ENCODE results near the gene ABHD17A.

ABHD17A gene

GRCh38 chr19:1852581-1853128 lies 32.6 kb downstream of the ABHD17A start:
- no peak for DNase-seq (ENCODE audit: low spot score)

- peak; percentile 41 for DNase-seq (ENCODE audit: low spot score)
These were observed 33.4 kb downstream of the ABHD17A start for GRCh38 chr19:1851654-1852580.

GRCh38 chr19:1850809-1851653 lies 34.3 kb downstream of the ABHD17A start:
- DNase-seq (ENCODE audit: low spot score), result no peak

- no peak for DNase-seq (ENCODE audit: low spot score)
These were observed 35.4 kb downstream of the ABHD17A start for GRCh38 chr19:1849886-1850398.

- DNase-seq (ENCODE audit: low spot score), result no peak
These were observed 36.2 kb downstream of the ABHD17A start for GRCh38 chr19:1849132-1849474.

GRCh38 chr19:1848399-1849131 lies 36.7 kb downstream of the ABHD17A start, which contains the start of gene REXO1:
TSS of gene REXO1 (minus strand) at chr19:1848483. CDS start at chr19:1848358, 125 bp downstream.
- DNase-seq (ENCODE audit: low spot score), result peak; percentile 99

- DNase-seq (ENCODE audit: low spot score), result peak; percentile 66
These were observed 37.5 kb downstream of the ABHD17A start for GRCh38 chr19:1847684-1848398.

- DNase-seq (ENCODE audit: low spot score), result no peak
These were observed 38.0 kb downstream of the ABHD17A start for GRCh38 chr19:1847348-1847683.

GRCh38 chr19:1846517-1847204 lies 38.6 kb downstream of the ABHD17A start:
- DNase-seq (ENCODE audit: low spot score), result no peak

- DNase-seq (ENCODE audit: low spot score), result no peak
These were observed 39.7 kb downstream of the ABHD17A start for GRCh38 chr19:1845642-1846041.

- no peak for DNase-seq (ENCODE audit: low spot score)
These were observed 40.2 kb downstream of the ABHD17A start for GRCh38 chr19:1845125-1845515.

- DNase-seq (ENCODE audit: low spot score), result peak; percentile 69
These were observed 40.7 kb downstream of the ABHD17A start for GRCh38 chr19:1844513-1845124.

GRCh38 chr19:1843646-1844394 lies 41.5 kb downstream of the ABHD17A start:
- DNase-seq (ENCODE audit: low spot score), result no peak

- DNase-seq (ENCODE audit: low spot score), result no peak
These were observed 42.2 kb downstream of the ABHD17A start for GRCh38 chr19:1843116-1843515.

- DNase-seq (ENCODE audit: low spot score), result no peak
These were observed 43.9 kb downstream of the ABHD17A start for GRCh38 chr19:1841209-1841924.

GRCh38 chr19:1840541-1841115 lies 44.7 kb downstream of the ABHD17A start:
- no peak for DNase-seq (ENCODE audit: low spot score)

- no peak for DNase-seq (ENCODE audit: low spot score)
These were observed 45.4 kb downstream of the ABHD17A start for GRCh38 chr19:1839658-1840540.
